Superior temporal gyrus (tissue), 1 donor: ENCODE measurements around the gene PTPRT.
A peak's percentile ranks its signal among the peaks of the same experiment; 100 is the strongest.

Experiments
- DNase-seq: peaks from one replicate; pipeline ENCODE4 v3.0.0-alpha.2; 2016; ENCODE audit errors: extremely low spot score

PTPRT gene

DNA sequence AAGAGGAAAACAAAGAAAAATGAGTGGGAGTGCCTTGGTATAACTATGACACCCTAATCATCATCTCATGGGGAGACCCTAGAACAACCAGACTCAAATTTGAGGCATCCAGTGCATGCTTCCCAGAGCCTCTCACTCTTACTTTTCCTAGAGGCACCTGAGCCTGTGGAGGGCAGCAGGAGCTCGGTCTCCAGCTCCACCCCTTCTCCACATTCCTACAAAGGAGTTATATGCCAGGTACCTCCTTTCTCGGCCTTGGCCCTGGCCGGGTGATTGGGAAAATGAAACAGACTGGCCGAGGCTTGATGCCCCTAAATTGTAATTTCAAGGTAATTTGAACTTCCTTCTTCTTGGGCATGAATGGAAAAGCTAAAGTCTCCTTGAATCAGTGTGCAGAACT is 810.3 kb downstream of the PTPRT start:
- no peak for DNase-seq

DNA sequence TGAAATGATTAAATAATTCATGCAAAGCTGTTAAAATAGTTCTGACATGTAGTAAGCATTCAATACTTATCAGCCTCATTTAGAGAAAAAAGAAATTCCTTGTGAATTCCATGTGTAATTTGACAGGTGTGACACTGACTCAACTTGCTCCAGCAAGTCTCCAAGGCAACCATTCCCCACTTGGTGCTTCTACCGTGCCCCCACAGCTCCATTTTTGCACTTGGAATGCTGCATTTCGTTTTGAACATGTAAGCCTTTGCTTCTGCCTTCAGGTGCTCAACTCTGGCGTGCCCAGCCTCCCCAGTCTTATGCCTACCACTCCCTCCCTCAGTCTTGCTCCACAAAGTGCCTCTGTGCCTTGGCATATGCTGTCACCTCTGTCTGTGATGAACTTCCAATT is 810.9 kb downstream of the PTPRT start:
- DNase-seq: peak; percentile 18

DNA sequence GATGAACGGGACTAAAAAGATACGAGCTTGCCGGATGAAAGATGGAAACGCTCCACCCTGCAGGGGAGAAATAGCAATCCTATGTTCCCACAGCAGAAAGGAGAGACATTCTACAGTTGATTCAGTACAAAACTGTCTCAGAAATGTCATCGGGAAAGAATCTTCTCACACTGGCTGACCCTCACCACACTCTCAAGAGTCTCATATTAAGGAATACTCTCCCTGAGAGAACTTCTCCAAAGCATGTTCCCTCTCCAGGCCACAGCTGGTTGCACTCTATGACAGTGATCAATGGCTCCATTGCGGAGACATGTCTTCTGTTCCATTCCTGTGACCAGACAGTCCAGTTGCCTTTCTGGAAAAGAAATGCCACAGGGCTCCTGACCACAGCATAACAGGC is 813.6 kb downstream of the PTPRT start:
- no peak for DNase-seq

DNA sequence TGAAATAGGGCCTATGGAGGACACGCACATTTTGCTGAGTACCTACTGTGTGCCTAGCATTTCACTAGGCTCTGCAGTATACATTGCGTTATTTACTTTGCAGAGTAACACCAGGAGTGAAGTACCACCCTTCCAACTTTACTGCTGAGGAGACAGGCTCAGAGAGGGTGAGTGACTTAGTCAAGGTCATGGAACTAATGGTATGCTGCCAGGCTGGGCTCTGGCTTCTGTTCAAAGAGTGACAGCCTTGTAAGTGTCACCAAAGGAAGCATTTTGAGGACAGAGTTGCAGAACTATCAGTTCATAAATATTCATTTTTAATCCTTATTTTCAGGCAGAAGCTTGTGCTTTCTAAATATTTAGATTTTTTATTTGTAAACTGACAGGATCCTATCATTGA is 816.7 kb downstream of the PTPRT start:
- no peak for DNase-seq

DNA sequence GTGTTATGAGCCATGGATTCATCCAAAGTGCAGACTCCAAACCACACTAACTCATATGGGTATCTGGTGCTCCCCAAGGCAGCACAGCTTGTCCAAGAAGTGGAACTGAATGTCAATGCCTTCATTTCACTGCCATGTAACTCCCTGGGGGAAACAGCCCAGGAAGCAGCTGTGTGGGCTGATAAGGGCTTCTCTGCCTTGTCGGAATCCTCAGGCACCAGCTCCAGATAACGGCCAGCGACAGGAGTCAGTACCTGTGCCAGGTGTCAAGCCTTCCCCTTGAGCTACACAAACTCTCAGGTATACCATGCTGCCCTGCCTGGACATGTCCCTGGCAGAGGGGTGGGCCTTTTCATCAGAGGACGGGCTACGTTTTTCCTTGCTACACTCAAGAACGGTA is 819.6 kb downstream of the PTPRT start:
- DNase-seq: no peak

DNA sequence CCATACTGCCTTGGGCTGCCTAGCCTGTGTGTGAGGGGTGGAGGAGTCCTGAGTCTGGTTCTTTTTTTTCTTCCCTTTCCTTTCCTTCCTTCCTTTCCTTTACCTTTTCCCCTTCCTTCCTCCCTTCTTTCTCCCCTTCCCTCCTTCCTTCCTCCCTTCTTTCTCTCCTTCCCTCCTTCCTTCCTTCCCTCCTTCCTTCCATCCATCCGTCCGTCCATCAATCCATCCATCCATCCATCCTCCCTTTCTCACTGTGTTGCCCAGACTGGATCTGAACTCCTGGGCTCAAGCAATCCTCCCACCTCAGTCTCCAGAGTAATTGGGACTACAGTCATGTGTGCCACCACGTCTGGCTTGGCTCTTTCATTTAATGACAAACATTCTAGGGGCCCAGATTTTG is 820.8 kb downstream of the PTPRT start:
- DNase-seq: no peak

DNA sequence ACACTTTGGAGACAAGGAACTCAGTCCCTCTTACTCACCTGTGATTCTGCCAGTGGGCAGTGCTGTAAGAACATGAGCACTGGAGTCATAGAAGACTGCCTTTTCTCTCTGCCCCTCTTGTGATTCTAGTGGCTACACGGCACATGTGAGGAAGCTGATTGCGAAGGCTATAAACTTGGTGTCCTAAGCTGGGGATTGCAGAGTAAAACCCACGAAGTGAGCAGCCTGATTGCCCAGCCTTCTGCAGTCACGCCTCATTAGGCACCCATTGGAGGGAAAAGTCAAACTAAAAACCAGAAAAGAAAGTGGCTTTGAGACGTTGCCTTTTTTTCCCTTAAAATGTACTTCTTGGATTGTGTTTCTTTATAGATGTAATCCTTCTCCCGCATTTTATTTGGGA is 823.1 kb downstream of the PTPRT start:
- DNase-seq: no peak

DNA sequence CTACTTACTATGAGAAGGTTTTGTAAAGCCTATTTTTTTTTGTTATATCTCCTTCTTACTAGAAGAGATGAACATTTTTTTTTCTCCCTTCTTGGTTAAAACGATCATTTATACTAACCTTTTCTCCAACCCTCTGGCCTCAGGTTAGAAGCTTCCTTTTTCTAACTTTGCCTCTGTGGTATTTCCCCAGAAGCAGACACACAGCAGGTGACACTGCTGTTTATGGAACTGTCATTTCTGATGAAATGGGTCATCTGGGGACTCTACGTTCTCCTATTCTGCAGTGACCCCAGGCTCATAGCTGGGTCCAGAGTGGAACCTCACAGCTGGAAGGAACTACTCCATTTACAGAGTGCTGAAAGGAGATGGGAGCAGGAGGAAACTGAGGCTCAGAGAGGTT is 825.3 kb downstream of the PTPRT start:
- DNase-seq: no peak

DNA sequence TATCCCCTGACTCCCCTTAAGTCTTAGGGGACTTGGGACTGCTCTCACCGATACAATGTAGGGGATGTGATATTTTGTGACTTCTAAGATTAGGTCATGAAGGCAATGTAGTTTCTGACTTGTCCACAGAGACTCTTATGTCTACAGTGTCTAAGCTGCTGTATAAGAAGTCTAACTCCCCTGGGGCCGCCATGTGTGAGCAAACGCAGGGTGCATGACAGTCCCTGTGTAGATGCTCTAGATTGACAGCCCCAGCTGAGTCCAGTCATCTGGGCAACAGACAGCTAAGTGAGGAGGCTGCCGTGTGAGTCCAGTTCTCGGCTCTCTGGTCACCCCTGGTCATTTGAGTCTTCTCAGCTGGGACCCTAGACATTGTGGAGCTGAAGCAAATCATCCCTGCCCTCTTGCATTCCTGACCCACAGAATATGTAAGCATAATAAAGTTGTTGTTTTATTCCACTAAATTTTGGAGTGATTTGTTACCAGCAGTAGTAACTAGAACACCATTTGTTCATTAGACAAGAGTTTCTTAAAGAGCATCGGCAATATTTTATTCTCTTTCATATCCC is 828.2 kb downstream of the PTPRT start:
- no peak for DNase-seq

DNA sequence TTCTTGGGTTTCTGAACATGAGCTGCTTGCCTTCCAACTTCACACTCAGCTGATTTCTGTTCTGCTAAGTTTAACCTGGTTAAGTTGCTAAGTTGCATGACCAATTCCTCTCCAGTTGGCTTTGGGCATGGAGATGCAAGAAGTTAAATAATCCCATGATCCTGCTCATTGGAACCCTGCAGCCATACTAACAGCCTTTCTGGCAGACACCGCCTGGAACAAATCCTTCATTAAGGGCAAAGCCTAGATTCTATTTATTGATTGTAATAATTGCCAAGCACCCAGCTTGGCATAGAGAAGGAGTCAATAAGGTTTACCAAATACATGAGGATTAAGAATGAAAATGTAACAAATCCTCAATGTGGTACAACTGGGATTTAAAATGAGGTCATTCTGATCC is 829.1 kb downstream of the PTPRT start:
- no peak for DNase-seq

DNA sequence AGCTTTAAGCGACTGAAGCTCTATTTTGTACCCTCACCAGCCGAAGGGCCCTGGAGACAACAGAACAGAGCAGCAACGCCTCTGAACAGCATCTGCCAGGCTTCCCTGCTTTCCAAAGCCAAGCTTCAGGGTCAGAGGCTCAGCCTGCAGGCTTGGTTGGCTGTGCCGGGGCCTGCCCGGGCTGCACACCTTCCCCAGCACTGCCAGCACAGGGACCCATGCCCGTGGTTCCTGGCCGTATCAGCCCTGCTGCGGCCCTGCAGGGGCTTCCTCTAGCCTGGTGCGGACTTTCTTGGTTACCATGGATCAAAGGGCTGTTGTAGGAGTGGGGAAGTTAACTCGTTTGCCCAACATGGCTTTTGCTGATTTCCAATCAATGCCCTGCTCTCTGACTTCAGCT is 830.1 kb downstream of the PTPRT start:
- no peak for DNase-seq

DNA sequence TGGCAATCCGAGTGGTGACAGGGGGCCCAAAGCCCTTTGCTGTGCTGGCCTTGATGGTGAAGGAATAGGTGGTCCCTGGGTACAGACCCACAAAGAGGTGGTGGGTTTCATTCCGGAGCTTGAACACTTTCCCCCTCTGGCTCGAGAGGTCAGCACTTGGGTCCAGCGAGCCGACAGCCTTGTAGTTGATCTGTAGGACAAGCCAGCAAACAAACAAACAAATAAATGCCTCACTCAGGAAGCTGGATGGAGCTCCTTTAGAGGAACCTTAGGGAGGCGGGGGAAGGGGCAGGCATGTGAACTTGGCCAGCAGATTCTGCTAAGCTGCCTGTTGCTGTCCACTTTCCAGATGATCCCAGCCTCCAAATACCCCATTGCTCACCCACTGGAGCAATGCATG is 837.6 kb downstream of the PTPRT start:
- no peak for DNase-seq

DNA sequence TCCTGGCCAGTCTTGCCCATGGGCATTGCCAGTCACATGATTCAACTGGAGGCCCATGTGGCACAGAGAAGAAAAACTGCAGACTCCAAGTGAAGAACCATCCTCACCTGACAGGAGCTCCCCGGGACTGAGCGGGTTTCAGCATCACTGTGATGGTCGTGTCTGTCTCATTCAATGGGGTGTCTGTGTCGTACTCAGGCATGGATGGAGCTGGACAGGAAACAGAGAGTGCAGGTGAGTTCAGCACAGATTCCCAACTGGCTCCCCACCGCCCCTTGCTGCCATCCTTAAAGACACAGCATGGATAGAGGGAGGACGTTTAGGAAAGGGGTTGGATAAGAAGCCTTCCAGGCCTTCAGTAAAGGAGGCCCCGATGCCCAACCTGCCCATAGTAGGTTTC is 839.2 kb downstream of the PTPRT start:
- DNase-seq: no peak

DNA sequence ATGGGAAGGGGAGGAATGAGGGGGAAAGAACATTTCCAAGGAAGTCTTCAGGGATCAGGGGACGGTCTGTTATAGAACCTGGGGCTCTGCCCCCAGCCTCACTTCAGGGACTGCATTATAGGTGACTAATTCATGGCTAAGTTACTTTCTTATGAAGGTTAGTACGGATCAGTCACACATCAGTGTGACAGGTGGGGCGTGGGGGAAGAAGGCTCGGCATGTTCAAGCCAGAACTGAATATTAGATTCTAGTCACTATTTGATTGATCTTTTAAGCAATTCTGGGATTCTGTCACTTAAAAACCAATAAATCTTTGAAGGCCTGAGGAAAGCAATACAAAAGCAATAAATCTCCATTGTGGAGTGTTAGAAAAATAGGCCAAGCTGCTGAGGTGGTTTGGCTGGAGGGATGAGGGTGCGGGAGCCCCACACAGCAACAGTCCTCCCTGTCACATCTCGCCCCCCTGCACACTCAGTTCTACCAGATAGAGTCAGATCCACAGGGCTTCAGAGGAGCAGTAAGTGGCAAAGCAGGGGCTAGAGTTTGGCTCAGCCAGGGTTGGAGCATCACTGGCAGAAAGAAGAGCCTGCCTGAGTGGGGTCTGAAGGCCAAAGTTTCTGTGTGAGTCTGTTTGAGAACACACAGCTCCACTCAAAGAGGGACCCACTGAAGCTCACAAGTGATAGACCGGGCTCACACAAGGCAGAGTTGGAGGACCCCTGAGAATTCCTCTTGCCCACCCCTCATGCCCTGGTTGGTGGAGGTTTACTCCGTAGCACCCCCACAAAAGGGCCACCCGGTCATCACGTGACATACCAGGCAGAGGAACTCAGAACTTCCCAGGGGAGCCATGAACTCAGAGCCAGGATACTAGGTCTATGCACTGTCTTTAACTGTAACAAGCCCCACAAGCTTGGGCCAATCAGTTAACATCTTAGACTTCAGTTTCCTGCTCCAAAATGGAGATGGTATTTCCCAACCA is 843.2 kb downstream of the PTPRT start:
- no peak for DNase-seq

DNA sequence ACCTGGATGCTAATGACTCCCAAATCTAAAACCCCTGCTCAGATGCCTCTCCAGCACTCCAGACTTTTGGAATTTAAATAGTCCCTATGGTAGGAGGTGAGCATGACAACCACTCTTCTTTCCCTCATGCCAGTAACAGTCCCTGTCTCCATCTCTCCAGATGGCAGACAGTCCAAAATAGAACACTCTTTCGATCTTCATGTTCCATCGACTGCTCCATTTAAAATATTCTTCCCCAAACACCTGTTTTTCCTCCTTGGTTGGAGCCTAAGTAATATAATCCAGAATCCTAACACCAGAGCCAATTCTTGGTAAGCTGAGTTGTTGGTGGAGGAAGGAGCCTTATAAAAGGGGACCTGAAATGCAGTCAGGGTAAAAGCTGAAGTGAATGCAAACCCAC is 848.1 kb downstream of the PTPRT start:
- peak; percentile 66 for DNase-seq

DNA sequence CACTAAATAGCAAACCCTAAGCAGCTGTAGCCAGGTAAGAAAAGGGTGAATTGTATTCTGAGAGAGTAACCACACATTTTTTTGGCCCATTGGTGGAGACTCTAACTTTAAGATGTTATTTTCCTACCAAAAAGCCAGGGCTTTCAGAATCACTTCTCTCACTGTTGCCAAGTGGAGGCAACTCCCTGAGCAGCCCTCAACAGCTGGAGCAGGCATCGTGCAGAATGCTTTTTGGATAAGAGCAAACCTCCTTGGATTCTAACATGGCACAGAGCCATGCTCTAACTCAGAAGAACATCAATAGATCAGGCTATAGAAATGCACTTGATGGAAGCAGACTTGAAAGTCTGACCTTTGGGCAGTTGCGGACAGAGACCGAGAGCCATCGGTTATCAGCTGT is 849.3 kb downstream of the PTPRT start:
- no peak for DNase-seq

DNA sequence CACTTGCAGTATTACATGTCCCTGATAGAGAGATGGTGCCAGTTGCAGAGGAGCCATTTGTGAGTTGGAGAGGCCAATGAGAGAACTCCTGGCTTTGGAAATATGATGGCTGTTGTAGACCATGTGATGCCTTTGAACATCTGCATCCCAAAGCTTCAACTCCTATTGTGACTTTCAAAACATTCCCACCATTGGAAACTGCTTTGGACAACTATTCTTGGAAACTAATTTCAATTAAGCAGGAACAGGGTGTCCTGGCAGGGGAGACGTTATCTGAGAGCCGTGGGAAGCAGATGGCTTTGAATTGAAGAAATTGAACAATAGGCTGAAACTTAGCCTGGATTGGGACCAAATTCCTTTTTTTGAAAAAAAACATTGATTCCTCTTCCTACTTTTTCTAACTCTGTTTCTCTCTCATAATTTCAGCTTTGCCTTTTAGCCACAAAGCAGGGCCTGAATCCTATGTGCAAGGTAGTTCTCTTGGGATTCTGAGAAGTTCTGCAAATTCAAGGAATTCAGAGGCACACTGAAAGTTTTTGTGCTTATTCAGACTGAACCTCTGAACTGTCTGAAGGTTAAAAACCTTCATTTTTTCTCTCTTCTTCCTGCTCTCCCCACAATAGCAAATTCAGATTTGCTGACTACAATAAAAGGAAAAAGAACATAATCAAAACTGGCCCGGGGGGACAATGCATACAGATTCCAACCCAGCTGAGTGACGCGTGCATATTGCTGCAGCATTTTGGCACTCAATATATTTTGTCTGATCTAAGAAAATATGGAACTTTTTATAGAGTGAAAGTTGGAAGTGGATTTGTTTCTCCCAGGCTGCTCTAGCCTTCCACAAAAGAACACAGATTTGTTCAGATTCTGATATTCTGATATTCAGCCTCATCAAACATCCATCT is 851.2 kb downstream of the PTPRT start:
- DNase-seq: peak; percentile 52

DNA sequence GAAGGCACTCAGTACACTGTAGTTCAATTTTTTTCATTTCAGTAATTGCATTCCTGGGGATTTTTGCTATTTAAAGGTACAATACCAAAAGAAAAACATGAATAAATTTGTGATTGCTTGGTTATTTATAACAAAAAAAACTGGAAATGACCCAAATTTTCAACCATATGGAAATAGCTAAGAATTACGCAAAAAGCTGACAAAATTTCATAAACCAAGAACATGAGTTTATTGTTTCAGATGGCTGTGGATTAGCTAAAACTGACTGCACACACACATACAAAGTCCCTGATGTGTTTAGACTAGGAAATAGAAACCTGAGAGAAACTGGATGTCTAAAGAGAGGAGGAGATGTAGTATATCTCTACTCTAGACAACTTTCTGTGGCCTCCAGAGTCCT is 853.1 kb downstream of the PTPRT start:
- DNase-seq: peak; percentile 19

DNA sequence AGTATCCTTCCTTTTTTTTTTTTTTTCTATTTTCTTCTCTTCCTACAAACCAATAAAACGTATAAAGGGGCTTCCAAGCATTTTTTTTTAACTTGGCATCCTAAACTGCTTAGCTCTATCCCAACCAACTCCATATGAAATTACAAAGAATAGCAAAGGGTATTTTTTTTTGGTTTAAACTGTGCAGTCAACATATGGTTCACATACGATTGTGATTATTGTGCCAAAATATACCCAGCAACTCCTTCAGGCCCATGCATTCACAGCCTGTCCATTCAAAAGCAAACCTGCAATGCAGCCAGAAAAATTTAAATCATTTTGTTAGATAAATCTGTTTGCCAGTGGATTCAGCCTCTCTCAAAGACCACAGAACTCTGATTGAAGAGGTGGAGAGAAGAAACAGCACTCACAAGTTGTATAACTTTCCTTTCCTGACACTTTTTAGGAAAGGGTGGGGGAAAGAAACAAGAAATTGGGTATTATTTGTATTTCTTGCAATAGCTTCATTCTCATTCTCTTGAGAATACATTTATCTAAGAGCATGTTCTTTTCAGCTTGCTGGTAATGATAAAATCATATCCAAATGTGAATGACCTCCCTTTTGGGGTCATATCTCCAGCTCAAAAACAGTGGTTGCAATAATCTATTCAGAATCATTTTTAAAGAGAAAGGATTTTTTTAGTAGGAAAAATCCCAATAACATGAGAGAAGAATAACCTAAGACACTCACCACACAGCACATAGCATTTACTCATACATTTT is 870.3 kb downstream of the PTPRT start:
- no peak for DNase-seq

DNA sequence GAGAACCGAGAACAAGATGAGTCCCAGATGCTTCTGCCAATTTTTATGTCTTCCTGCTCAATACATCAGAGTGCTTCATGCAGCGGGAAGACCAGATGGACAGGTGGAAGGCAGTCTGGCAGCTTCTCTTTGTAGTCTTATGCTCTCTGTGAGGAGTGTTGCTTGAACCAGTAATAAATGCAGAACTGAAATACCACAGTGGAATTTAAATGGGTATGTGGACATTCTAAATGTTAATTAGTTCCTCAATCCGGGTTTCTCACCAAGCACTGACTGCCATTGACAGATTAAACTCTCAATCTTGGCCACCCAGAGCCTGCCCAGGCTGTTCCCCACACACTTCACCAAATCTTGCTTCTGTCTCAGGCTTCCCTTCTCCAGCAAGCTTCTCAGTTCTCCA is 876.0 kb downstream of the PTPRT start:
- DNase-seq: no peak

DNA sequence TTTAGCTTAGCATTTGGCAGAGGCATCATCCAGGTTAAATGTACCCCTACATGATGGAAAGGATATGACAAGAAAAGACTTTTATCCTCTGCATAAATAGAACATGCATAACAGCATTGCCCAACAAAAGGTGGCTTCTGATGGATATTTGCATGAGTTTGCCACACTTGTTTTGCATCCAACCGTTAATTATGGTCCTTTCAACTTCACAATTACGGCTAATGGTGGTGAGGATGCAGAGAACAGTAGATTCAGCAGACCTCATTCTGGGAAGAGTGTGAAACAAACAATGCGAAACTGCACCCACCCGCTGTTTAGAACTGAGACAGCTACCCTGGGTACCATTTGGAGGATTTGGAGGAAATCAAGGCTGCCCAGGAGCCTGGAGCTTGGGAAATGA is 880.7 kb downstream of the PTPRT start:
- no peak for DNase-seq

DNA sequence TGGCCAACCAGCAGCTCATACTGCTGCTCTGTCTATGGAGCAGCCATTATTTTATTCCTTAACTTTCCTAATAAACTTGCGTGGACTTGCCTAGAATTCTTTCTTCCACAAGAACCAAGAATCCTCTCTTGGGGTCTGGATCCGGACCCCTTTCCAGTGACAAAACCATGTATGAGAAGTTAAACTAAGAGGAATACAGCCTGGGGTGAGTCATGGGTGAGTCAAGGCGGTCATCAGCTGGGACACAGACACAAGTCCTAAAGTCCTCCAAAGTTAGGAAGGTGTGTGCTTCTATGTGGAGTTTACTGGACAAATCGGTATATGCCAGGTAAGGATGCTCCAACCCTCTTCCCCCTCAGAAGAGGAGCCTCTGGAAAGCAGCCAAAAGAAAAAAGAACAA is 881.5 kb downstream of the PTPRT start:
- DNase-seq: no peak
